IMR-90 (cell line): Measurements from ENCODE around the gene PATJ.

ENCODE experiments used
- BHLHE40 ChIP-seq: fragments of 150-350 bp; IDR thresholded peaks from 2 replicates; pipeline ENCODE4 v1.6.1; 2016; ENCODE audit warnings: mild to moderate bottlenecking, low read depth, low read length
- CTCF ChIP-seq: conservative IDR thresholded peaks from 2 replicates; pipeline ENCODE4 v1.5.1; 2012; ENCODE audit warnings: mild to moderate bottlenecking, low read depth, low read length, improper control_type of control experiment
- MAFK ChIP-seq: IDR thresholded peaks from 2 replicates; pipeline ENCODE4 v1.6.1; 2012; ENCODE audit warnings: low read depth, low read length, improper control_type of control experiment
- POLR2A ChIP-seq: IDR thresholded peaks from 2 replicates; pipeline ENCODE4 v1.6.1; 2012; ENCODE audit warnings: mild to moderate bottlenecking, low read depth, low read length
- RAD21 ChIP-seq: IDR thresholded peaks from 2 replicates; pipeline ENCODE4 v1.6.1; 2012; ENCODE audit warnings: low read length, improper control_type of control experiment

DNA sequence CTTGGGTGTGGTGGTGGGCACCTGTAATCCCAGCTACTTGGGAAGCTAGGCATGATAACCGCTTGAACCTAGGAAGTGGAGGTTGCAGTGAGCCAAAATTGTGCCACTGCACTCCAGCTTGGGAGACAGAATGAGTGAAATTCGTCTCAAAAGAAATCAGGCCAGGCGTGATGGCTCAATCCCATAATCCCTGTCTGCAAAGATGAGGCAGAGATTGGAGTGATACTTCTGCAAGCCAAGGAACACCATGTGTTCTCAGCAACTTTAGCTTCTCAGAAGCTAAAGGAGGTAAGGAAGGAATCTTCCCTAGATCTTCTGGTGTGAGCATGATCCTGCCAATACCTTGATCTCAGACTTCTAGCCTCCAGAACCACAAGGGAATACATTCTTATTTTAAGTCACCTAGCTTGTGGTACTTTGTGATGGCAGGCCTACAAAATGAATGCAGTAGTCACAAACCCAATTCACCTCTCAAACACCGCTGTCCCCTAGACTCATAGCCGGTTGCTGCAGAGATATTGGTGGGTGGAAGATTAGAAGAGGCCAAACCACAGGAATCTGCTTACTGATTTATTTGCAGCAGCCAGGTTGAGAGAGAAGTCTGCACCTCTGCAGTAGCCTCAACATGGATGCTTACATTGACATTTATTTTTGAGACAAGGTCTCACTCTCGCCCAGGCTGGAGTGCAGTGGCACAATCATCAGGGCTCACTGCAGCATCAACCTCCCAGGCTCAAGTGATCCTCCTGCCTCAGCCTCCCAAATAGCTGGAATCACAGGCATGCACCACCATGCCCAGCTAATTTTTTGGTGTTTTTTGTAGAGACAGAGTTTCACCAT is 471.0 kb downstream of the PATJ start:
- TF ChIP-seq RAD21 (no peak), MAFK (no peak), CTCF (no peak), BHLHE40 (no peak), POLR2A (no peak)
